Esophagus muscularis mucosa (tissue), 4 donors: ENCODE measurements around the gene PSMD9. TPM values are rescaled to one million over a fixed set of nuclear protein-coding genes. Genes with fewer than 3 reads are reported as not detected.
"Not testable (repeated sequence)": the region's sequence is repeated elsewhere in the genome, so short reads cannot be mapped to it uniquely, and the experiment has no call there.

Experiments used
- DNase-seq: peaks from one replicate; pipeline ENCODE4 v3.0.0-alpha.2; 2017; ENCODE audit errors: extremely low spot score
- H3K27ac ChIP-seq, 4 donors: fragments of 200-600 bp; sonication (generic); replicated peaks in 1 of 4; 1 replicate in 3 of 4; 2 replicates in 1 of 4; pipeline ENCODE4 v1.5.1; 2016 to 2019; ENCODE audit warnings: mild to moderate bottlenecking in 1 of 4
- H3K27me3 ChIP-seq, 4 donors: fragments of 200-600 bp; sonication (generic); one replicate each; pipeline versions ENCODE4 v1.5.1 to v1.6.0; 2016 to 2019
- H3K36me3 ChIP-seq, 4 donors: fragments of 200-600 bp; sonication (generic); one replicate each; pipeline ENCODE4 v1.5.1; 2016 to 2019
- H3K4me1 ChIP-seq, 4 donors: fragments of 200-600 bp; sonication (generic); one replicate each; pipeline ENCODE4 v1.5.1; 2016 to 2019
- H3K4me3 ChIP-seq, 4 donors: fragments of 200-600 bp; sonication (generic); 1 replicate in 2 of 4; 2 replicates in 2 of 4; pipeline ENCODE4 v1.5.1; 2016 to 2019; ENCODE audit warnings: mild to moderate bottlenecking in 4 of 4, moderate library complexity in 1 of 4
- H3K9me3 ChIP-seq, 4 donors: fragments of 200-600 bp; sonication (generic); 1 replicate in 3 of 4; 2 replicates in 1 of 4; pipeline ENCODE4 v1.5.1; 2016 to 2019
- EP300 ChIP-seq: sonication (generic); formaldehyde crosslinking; IDR thresholded peaks from one replicate; pipeline ENCODE4 v1.6.1; 2017; ENCODE audit warnings: antibody characterized with exemption
- POLR2A ChIP-seq: fragments of 450-650 bp; IDR thresholded peaks from one replicate; pipeline ENCODE4 v1.6.1; 2017; ENCODE audit warnings: antibody characterized with exemption, moderate library complexity, mild to moderate bottlenecking, low read depth
- POLR2AphosphoS5 ChIP-seq, 2 donors: sonication (generic); formaldehyde crosslinking; IDR thresholded peaks; one replicate each; pipeline ENCODE4 v1.6.1; 2017; ENCODE audit warnings: antibody characterized with exemption in 2 of 2
- WGBS: methylation state at CpG from one replicate; pipeline ENCODE4 v1.1.5; 2018; 5-methylcytosine and 5-hydroxymethylcytosine counted together
- intact Hi-C: fragments of 100-400 bp; cut with DNase I; formaldehyde crosslinking; loops from one replicate; pipeline ENCODE4 v1.15.1; 2023
- total RNA-seq, 4 donors: library from RNA; depleted of rRNA; stranded (reverse); fragments of >200 nt; gene quantifications; one replicate each; pipeline versions ENCODE4 v1.1.0 to v1.2.1, GENCODE V29; 2016
- TF ChIP-seq, protein P1 (sequence below), 3 experiments: fragments of 200-600 bp in 2 of 3; fragments of 450-650 bp in 1 of 3; sonication (generic) in 2 of 3; IDR thresholded peaks; one replicate each; pipeline ENCODE4 v1.5.1; 2017 to 2019; ENCODE audit warnings: antibody characterized with exemption in 3 of 3, mild to moderate bottlenecking in 2 of 3, moderate library complexity in 1 of 3

PSMD9 gene
- total RNA-seq, 4 donors from 2014 or later = 22.4 to 63.7 (median 44.4) TPM

- no peaks in the 10 kb centered on the region for H3K27me3 ChIP-seq
- 92% methylated on average over 10 of the region's 10 CpGs for WGBS
- intact Hi-C loops = no loop called here
- H3K4me3 ChIP-seq = no peak overlapping the region
- no peak for DNase-seq
- no peaks in the 10 kb centered on the region for H3K36me3 ChIP-seq
- H3K4me1 ChIP-seq = peaks cover 15 to 31% (median 25%) of the 10 kb centered on the region in 4 donors
- no peak for TF ChIP-seq EP300
- no peak for TF ChIP-seq POLR2A
- TF ChIP-seq POLR2AphosphoS5 (IDR thresholded peaks at IDR 0.05) = no peak
- TF ChIP-seq, protein P1, sequence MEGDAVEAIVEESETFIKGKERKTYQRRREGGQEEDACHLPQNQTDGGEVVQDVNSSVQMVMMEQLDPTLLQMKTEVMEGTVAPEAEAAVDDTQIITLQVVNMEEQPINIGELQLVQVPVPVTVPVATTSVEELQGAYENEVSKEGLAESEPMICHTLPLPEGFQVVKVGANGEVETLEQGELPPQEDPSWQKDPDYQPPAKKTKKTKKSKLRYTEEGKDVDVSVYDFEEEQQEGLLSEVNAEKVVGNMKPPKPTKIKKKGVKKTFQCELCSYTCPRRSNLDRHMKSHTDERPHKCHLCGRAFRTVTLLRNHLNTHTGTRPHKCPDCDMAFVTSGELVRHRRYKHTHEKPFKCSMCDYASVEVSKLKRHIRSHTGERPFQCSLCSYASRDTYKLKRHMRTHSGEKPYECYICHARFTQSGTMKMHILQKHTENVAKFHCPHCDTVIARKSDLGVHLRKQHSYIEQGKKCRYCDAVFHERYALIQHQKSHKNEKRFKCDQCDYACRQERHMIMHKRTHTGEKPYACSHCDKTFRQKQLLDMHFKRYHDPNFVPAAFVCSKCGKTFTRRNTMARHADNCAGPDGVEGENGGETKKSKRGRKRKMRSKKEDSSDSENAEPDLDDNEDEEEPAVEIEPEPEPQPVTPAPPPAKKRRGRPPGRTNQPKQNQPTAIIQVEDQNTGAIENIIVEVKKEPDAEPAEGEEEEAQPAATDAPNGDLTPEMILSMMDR (IDR thresholded peaks at IDR 0.05) = no peak
- no peaks in the 10 kb centered on the region for H3K9me3 ChIP-seq
- peak overlapping the region; percentile 78 to 86 (median 82) for H3K27ac ChIP-seq
These were observed 30.3 kb upstream of the PSMD9 start for GRCh38 chr12:121858318-121858661.

- H3K36me3 ChIP-seq = no peaks in the 10 kb centered on the region
- peak within 1 kb of the TSS; percentile 78 to 86 (median 82) for H3K27ac ChIP-seq
- H3K9me3 ChIP-seq = no peaks in the 10 kb centered on the region
- no peaks in the 10 kb centered on the region for H3K27me3 ChIP-seq
- H3K4me1 ChIP-seq = peaks cover 15 to 31% (median 25%) of the 10 kb centered on the region in 4 donors
- intact Hi-C loops = no loop called here
- DNase-seq = no peak
- TF ChIP-seq POLR2A (no peak), EP300 (no peak), POLR2AphosphoS5 (IDR thresholded peaks at IDR 0.05) (peak; percentile 50 to 64)
- TF ChIP-seq, protein P1 (IDR thresholded peaks at IDR 0.05) = no peak
- H3K4me3 ChIP-seq = no peak within 1 kb of the TSS
- 57% methylated on average over 14 of the region's 16 CpGs for WGBS
These were observed 29.7 kb upstream of the PSMD9 start, which contains the start of gene HPD for GRCh38 chr12:121858662-121859572. Gene HPD, minus strand, starts transcription at chr12:121858859. Its CDS starts 36 bp downstream, at chr12:121858823.

- Histone ChIP-seq H3K36me3 (no peaks in the 10 kb centered on the region), H3K9me3 (no peaks in the 10 kb centered on the region), H3K27me3 (no peaks in the 10 kb centered on the region), H3K27ac (peak overlapping the region; percentile 78 to 86 (median 82)), H3K4me3 (no peak overlapping the region), H3K4me1 (peaks cover 15 to 31% (median 25%) of the 10 kb centered on the region in 4 donors)
- TF ChIP-seq POLR2AphosphoS5 (IDR thresholded peaks at IDR 0.05) (no peak), POLR2A (no peak), EP300 (no peak)
- TF ChIP-seq, protein P1 (IDR thresholded peaks at IDR 0.05) = no peak
- intact Hi-C loops = no loop called here
- DNase-seq = no peak
- no CpG with 5 or more reads among the region's 1 CpG for WGBS
These were observed 28.3 kb upstream of the PSMD9 start for GRCh38 chr12:121860257-121860656.

- peaks cover 15 to 31% (median 25%) of the 10 kb centered on the region in 4 donors for H3K4me1 ChIP-seq
- 100% methylated on average over 4 of the region's 4 CpGs for WGBS
- H3K27ac ChIP-seq = peak overlapping the region in 1 of 4 donors; percentile 80
- intact Hi-C loops, H3K4me3 ChIP-seq, H3K9me3 ChIP-seq, DNase-seq, H3K36me3 ChIP-seq, H3K27me3 ChIP-seq: not testable (repeated sequence)
These were observed 27.9 kb upstream of the PSMD9 start for GRCh38 chr12:121860699-121861098.

- Histone ChIP-seq H3K4me1 (peaks cover 15 to 31% (median 25%) of the 10 kb centered on the region in 4 donors), H3K36me3 (no peaks in the 10 kb centered on the region), H3K27me3 (no peaks in the 10 kb centered on the region), H3K9me3 (no peaks in the 10 kb centered on the region), H3K4me3 (no peak overlapping the region), H3K27ac (peak overlapping the region in 2 of 4 donors; percentile 15 to 43)
- no peak for TF ChIP-seq EP300
- TF ChIP-seq POLR2A = no peak
- TF ChIP-seq, protein P1 (IDR thresholded peaks at IDR 0.05) = no peak
- no peak for TF ChIP-seq POLR2AphosphoS5 (IDR thresholded peaks at IDR 0.05)
- intact Hi-C loops = no loop called here
- 48% methylated on average over 11 of the region's 11 CpGs for WGBS
- DNase-seq = no peak
These were observed 26.8 kb upstream of the PSMD9 start for GRCh38 chr12:121861636-121862254.
